ENCODE data around the gene AOX1. TPM values are rescaled to one million over a fixed set of nuclear protein-coding genes. Genes with fewer than 3 reads are reported as not detected.

AOX1 gene
- total RNA-seq, 1 experiment from 2014 or later = 0.71 TPM

DNA sequence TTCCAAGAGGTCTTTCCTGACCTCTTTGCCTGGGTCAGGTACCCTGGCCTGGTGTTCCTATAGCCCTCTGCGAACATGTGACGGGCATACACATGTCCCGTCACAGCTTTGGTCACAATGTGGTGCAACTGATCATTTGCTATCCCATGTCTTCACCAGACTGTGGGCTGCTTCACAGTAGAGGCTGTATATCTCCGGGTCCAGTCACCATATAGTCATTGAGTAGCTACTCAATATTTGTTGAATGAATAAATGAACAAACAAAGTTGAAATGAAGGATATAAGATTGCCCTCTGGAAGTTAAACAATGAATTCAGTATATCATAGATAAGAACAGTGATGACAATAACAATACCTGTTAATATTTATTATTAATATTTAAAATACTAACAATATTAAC is 16.8 kb downstream of the AOX1 start:
- peaks cover 0 to 10% of the 10 kb centered on the region in 2 experiments; a peak in 2 of 4 replicates for H3K4me1 ChIP-seq (ENCODE audit: control insufficient read depth in 1 of 2, insufficient read depth in 2 of 2, low read length in 2 of 2)
- no peaks in the 10 kb centered on the region for H3K36me3 ChIP-seq (ENCODE audit: control insufficient read depth in 1 of 2, insufficient read depth in 2 of 2, low read length in 2 of 2)
- no TSS peak for BruUV-seq (replicated peaks)
- no peak overlapping the region for H2AFZ ChIP-seq (ENCODE audit: low read depth, low read length, poor library complexity, severe bottlenecking)
- ChIA-PET RAD21 (ENCODE audit: low non-redundant PET in 1 of 2, low total read pairs in 2 of 2, uncharacterized antibody in 2 of 2, unreplicated experiment in 2 of 2) (no interaction called here), POLR2A (no interaction called here), CTCF (interaction anchor here (1.4 kb wide), 1 partner anchor 13 kb away, joined by 3 read pairs; no protein-coding TSS in a partner anchor)
- no peak for TF ChIP-seq ELF1 (IDR thresholded peaks at IDR 0.05; ENCODE audit: borderline replicate concordance, low read depth)
- TF ChIP-seq EZH2 (IDR thresholded peaks at IDR 0.05) = no peak
- TF ChIP-seq, protein P1, sequence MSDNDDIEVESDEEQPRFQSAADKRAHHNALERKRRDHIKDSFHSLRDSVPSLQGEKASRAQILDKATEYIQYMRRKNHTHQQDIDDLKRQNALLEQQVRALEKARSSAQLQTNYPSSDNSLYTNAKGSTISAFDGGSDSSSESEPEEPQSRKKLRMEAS (IDR thresholded peaks at IDR 0.05) = no peak
- no peak for TF ChIP-seq FOSL1 (IDR thresholded peaks at IDR 0.05; ENCODE audit: low read depth)
- no peak for TF ChIP-seq SP1 (IDR thresholded peaks at IDR 0.05; ENCODE audit: low read depth)
- TF ChIP-seq POLR2AphosphoS5 (IDR thresholded peaks at IDR 0.05; ENCODE audit: low read depth, low read length) = no peak
- TF ChIP-seq JUND (IDR thresholded peaks at IDR 0.05) = no peak
- TF ChIP-seq, protein P2, sequence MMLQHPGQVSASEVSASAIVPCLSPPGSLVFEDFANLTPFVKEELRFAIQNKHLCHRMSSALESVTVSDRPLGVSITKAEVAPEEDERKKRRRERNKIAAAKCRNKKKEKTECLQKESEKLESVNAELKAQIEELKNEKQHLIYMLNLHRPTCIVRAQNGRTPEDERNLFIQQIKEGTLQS (IDR thresholded peaks at IDR 0.05) = no peak
- no peak for TF ChIP-seq SRF (IDR thresholded peaks at IDR 0.05; ENCODE audit: low read depth)
- TF ChIP-seq POLR2A (IDR thresholded peaks at IDR 0.05; ENCODE audit: borderline replicate concordance, extremely low read depth, insufficient read depth, insufficient read length) = no peak
- no peak for TF ChIP-seq YY1 (IDR thresholded peaks at IDR 0.05; ENCODE audit: extremely low read depth, insufficient replicate concordance, low read depth, low read length)
- TF ChIP-seq EZH2phosphoT487 (IDR thresholded peaks at IDR 0.05; ENCODE audit: borderline replicate concordance) = no peak
- TF ChIP-seq, protein P3, sequence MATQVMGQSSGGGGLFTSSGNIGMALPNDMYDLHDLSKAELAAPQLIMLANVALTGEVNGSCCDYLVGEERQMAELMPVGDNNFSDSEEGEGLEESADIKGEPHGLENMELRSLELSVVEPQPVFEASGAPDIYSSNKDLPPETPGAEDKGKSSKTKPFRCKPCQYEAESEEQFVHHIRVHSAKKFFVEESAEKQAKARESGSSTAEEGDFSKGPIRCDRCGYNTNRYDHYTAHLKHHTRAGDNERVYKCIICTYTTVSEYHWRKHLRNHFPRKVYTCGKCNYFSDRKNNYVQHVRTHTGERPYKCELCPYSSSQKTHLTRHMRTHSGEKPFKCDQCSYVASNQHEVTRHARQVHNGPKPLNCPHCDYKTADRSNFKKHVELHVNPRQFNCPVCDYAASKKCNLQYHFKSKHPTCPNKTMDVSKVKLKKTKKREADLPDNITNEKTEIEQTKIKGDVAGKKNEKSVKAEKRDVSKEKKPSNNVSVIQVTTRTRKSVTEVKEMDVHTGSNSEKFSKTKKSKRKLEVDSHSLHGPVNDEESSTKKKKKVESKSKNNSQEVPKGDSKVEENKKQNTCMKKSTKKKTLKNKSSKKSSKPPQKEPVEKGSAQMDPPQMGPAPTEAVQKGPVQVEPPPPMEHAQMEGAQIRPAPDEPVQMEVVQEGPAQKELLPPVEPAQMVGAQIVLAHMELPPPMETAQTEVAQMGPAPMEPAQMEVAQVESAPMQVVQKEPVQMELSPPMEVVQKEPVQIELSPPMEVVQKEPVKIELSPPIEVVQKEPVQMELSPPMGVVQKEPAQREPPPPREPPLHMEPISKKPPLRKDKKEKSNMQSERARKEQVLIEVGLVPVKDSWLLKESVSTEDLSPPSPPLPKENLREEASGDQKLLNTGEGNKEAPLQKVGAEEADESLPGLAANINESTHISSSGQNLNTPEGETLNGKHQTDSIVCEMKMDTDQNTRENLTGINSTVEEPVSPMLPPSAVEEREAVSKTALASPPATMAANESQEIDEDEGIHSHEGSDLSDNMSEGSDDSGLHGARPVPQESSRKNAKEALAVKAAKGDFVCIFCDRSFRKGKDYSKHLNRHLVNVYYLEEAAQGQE (IDR thresholded peaks at IDR 0.05; ENCODE audit: low read depth) = no peak
- TF ChIP-seq, protein P4, sequence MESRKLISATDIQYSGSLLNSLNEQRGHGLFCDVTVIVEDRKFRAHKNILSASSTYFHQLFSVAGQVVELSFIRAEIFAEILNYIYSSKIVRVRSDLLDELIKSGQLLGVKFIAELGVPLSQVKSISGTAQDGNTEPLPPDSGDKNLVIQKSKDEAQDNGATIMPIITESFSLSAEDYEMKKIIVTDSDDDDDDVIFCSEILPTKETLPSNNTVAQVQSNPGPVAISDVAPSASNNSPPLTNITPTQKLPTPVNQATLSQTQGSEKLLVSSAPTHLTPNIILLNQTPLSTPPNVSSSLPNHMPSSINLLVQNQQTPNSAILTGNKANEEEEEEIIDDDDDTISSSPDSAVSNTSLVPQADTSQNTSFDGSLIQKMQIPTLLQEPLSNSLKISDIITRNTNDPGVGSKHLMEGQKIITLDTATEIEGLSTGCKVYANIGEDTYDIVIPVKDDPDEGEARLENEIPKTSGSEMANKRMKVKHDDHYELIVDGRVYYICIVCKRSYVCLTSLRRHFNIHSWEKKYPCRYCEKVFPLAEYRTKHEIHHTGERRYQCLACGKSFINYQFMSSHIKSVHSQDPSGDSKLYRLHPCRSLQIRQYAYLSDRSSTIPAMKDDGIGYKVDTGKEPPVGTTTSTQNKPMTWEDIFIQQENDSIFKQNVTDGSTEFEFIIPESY (IDR thresholded peaks at IDR 0.05; ENCODE audit: extremely low read depth, insufficient replicate concordance, low read length) = no peak
- TF ChIP-seq CBX3 (IDR thresholded peaks at IDR 0.05; ENCODE audit: low read depth) = no peak
- TF ChIP-seq TCF7L2 (IDR thresholded peaks at IDR 0.05; ENCODE audit: borderline replicate concordance, extremely low read depth, insufficient read depth, insufficient read length) = no peak
- TF ChIP-seq RAD21 (IDR thresholded peaks at IDR 0.05; ENCODE audit: low read depth) = no peak
- TF ChIP-seq SIN3A (IDR thresholded peaks at IDR 0.05; ENCODE audit: low read depth) = no peak
- no peak for TF ChIP-seq ZFX (IDR thresholded peaks at IDR 0.05)
- H3K27me3 ChIP-seq (ENCODE audit: insufficient read depth, low read length) = no peaks in the 10 kb centered on the region
- no peaks in the 10 kb centered on the region for H3K79me2 ChIP-seq (ENCODE audit: insufficient read depth, low read length)
- H3K9ac ChIP-seq (ENCODE audit: low read length) = no peak overlapping the region
- no peaks in the 10 kb centered on the region for H3K9me3 ChIP-seq (ENCODE audit: control insufficient read depth in 1 of 2, insufficient read depth in 1 of 2, low read depth in 1 of 2, low read length in 2 of 2)
- no peak for ATAC-seq
- intact Hi-C loops (cut with micrococcal nuclease) = no loop called here
- no peak overlapping the region for H3K4me3 ChIP-seq (replicated peaks in 1 of 2; ENCODE audit: low read depth in 1 of 2, low read length in 2 of 2)
- no peak overlapping the region for H3K4me2 ChIP-seq (ENCODE audit: low read length)
- DNase-seq (ENCODE audit: low read depth, low spot score) = no peak
- H3K9me2 ChIP-seq (ENCODE audit: insufficient read depth) = no peaks in the 10 kb centered on the region
- H4K20me1 ChIP-seq (ENCODE audit: insufficient read depth) = no peaks in the 10 kb centered on the region
- H3K27ac ChIP-seq (ENCODE audit: low read depth, low read length) = no peak overlapping the region
